GM12873 (cell line): ENCODE results near the gene ST6GALNAC1.

Source experiments
- CTCF ChIP-seq: IDR thresholded peaks from 2 replicates; pipeline ENCODE4 v1.5.1; 2012; ENCODE audit warnings: low read depth, mild to moderate bottlenecking, moderate library complexity, low read length, control low read depth; ENCODE audit not compliant: insufficient read depth; ENCODE audit errors: missing control alignments

Gene ST6GALNAC1

GRCh38 chr17:76612977-76613851 lies 30.3 kb downstream of the ST6GALNAC1 start:
- TF ChIP-seq CTCF, result no peak

- TF ChIP-seq CTCF, result no peak
These were observed 31.1 kb downstream of the ST6GALNAC1 start for GRCh38 chr17:76612465-76612864.

- no peak for TF ChIP-seq CTCF
These were observed 31.8 kb downstream of the ST6GALNAC1 start for GRCh38 chr17:76611758-76612157.

- no peak for TF ChIP-seq CTCF
These were observed 42.5 kb downstream of the ST6GALNAC1 start for GRCh38 chr17:76601065-76601464.

GRCh38 chr17:76599694-76600460 lies 43.7 kb downstream of the ST6GALNAC1 start:
- no peak for TF ChIP-seq CTCF

GRCh38 chr17:76598004-76598439 lies 45.5 kb downstream of the ST6GALNAC1 start:
- TF ChIP-seq CTCF, result no peak

- TF ChIP-seq CTCF, result no peak
These were observed 46.2 kb downstream of the ST6GALNAC1 start for GRCh38 chr17:76597156-76598003.
